Measurements from ENCODE around the gene SPATC1L. TPM values are rescaled to one million over a fixed set of nuclear protein-coding genes. Genes with fewer than 3 reads are reported as not detected.
"Not testable (repeated sequence)": the region's sequence is repeated elsewhere in the genome, so short reads cannot be mapped to it uniquely, and the experiment has no call there.

The SPATC1L gene
- polyA plus RNA-seq, 1 donor from 2014 or later: 20.6 TPM

DNA sequence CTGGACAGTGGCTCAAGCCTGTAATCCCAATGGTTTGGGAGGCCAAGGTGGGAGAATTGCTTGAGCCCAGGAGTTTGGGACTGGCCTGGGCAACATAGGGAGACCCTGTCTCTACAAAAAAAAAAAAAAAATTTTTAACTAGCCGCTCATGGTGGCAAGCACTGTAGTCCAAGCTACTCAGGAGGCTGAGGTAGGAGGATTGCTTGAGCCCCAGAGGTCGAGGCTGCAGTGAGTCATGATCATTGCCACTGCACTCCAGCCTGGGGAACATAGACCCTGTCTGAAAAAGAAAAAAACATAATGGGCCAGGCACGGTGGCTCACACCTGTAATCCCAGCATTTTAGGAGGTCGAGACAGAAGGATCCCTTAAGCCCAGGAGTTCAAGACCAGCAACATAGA, 5.3 kb downstream of the SPATC1L start:
- no peaks in the 10 kb centered on the region for H3K36me3 ChIP-seq (ENCODE audit: insufficient read depth, low read length)
- H3K27ac ChIP-seq (ENCODE audit: low read length): no peak overlapping the region
- H3K27me3 ChIP-seq (ENCODE audit: insufficient read depth, low read depth, low read length): no peaks in the 10 kb centered on the region
- no peaks in the 10 kb centered on the region for H3K9me2 ChIP-seq (ENCODE audit: insufficient read depth, low read length)
- H3K9ac ChIP-seq (ENCODE audit: low read length): no peak overlapping the region
- no peaks in the 10 kb centered on the region for H4K20me1 ChIP-seq (ENCODE audit: insufficient read depth)
- H3K79me2 ChIP-seq (replicated peaks; ENCODE audit: insufficient read depth, low read length): no peaks in the 10 kb centered on the region
- H3F3A ChIP-seq (ENCODE audit: insufficient read depth, low read length, poor library complexity, severe bottlenecking): no peaks in the 10 kb centered on the region
- H3K9me3 ChIP-seq (ENCODE audit: low read length): no peaks in the 10 kb centered on the region
- H3K4me2 ChIP-seq (ENCODE audit: low read length): no peak overlapping the region
- no peak overlapping the region for H3K4me3 ChIP-seq (ENCODE audit: low read length)
- no peak overlapping the region for H2AFZ ChIP-seq (ENCODE audit: low read depth, low read length)
- no peak for TF ChIP-seq MXI1 (conservative IDR thresholded peaks at IDR 0.05; ENCODE audit: poor library complexity, severe bottlenecking)

DNA sequence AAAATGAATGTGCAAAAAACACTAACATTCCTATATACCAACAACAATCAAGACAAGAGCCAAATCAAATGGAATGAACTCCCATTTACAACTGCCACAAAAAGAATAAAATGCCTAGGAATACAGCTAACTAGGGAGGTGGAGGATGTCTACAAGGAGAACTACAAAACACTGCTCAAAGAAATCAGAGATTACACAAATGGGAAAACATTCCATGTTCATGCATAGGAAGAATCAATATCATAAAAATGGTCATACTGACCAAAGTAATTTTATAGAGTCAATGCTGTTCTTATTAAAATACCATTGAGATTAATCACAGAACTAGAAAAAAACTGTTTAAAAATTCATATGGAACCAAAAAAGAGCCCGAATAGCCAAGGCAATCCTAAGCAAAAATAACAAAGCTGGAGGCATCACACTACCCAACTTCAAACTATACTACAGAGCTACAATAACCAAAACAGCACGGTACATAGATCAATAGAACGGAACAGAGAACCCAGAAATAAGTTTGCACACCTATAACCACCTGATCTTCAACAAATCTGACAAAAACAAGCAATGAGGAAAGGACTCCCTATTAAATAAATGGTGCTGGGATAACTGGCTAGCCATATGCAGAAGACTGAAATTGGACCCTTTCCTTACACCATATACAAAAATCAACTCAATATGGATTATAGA, 7.7 kb downstream of the SPATC1L start:
- not testable (repeated sequence) for H3K4me2 ChIP-seq (ENCODE audit: low read length); H3K27ac ChIP-seq (ENCODE audit: low read length); H4K20me1 ChIP-seq (ENCODE audit: insufficient read depth); H3K9ac ChIP-seq (ENCODE audit: low read length); H3K27me3 ChIP-seq (ENCODE audit: insufficient read depth, low read depth, low read length); H3K9me2 ChIP-seq (ENCODE audit: insufficient read depth, low read length); H3F3A ChIP-seq (ENCODE audit: insufficient read depth, low read length, poor library complexity, severe bottlenecking); H3K79me2 ChIP-seq (replicated peaks; ENCODE audit: insufficient read depth, low read length); H3K4me3 ChIP-seq (ENCODE audit: low read length); H2AFZ ChIP-seq (ENCODE audit: low read depth, low read length); H3K36me3 ChIP-seq (ENCODE audit: insufficient read depth, low read length); H3K9me3 ChIP-seq (ENCODE audit: low read length)

DNA sequence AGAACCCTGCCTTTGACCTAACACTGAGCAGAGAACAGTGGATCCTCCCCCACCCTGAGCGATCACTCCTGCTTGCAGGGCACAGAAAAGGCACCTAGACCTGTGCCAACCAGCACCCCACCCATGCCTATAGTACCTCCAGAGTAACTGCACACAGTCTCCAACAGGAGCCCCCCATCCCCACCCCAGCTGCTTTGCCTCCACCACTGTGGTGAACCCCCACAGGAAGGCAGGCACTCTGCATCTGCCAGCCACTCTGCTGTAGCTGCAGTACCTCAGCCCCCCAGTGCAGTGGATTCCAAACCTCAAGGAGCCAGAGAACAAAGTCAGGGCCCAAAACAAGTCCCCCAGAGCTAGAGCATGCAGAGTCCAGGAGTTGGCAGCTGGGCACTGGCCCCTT, 10.7 kb downstream of the SPATC1L start:
- Histone ChIP-seq H2AFZ (ENCODE audit: low read depth, low read length) (no peak overlapping the region), H3K27ac (ENCODE audit: low read length) (no peak overlapping the region), H3K9ac (ENCODE audit: low read length) (no peak overlapping the region), H3K36me3 (ENCODE audit: insufficient read depth, low read length) (no peaks in the 10 kb centered on the region), H3K4me3 (ENCODE audit: low read length) (no peak overlapping the region), H3K4me2 (ENCODE audit: low read length) (no peak overlapping the region), H3K79me2 (replicated peaks; ENCODE audit: insufficient read depth, low read length) (no peaks in the 10 kb centered on the region), H3K27me3 (ENCODE audit: insufficient read depth, low read depth, low read length) (no peaks in the 10 kb centered on the region), H3F3A (ENCODE audit: insufficient read depth, low read length, poor library complexity, severe bottlenecking) (no peaks in the 10 kb centered on the region), H3K9me3 (ENCODE audit: low read length) (no peaks in the 10 kb centered on the region), H4K20me1 (ENCODE audit: insufficient read depth) (no peaks in the 10 kb centered on the region), H3K9me2 (ENCODE audit: insufficient read depth, low read length) (no peaks in the 10 kb centered on the region)
- TF ChIP-seq, protein P1, sequence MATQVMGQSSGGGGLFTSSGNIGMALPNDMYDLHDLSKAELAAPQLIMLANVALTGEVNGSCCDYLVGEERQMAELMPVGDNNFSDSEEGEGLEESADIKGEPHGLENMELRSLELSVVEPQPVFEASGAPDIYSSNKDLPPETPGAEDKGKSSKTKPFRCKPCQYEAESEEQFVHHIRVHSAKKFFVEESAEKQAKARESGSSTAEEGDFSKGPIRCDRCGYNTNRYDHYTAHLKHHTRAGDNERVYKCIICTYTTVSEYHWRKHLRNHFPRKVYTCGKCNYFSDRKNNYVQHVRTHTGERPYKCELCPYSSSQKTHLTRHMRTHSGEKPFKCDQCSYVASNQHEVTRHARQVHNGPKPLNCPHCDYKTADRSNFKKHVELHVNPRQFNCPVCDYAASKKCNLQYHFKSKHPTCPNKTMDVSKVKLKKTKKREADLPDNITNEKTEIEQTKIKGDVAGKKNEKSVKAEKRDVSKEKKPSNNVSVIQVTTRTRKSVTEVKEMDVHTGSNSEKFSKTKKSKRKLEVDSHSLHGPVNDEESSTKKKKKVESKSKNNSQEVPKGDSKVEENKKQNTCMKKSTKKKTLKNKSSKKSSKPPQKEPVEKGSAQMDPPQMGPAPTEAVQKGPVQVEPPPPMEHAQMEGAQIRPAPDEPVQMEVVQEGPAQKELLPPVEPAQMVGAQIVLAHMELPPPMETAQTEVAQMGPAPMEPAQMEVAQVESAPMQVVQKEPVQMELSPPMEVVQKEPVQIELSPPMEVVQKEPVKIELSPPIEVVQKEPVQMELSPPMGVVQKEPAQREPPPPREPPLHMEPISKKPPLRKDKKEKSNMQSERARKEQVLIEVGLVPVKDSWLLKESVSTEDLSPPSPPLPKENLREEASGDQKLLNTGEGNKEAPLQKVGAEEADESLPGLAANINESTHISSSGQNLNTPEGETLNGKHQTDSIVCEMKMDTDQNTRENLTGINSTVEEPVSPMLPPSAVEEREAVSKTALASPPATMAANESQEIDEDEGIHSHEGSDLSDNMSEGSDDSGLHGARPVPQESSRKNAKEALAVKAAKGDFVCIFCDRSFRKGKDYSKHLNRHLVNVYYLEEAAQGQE (IDR thresholded peaks at IDR 0.05; ENCODE audit: borderline replicate concordance): no peak
- TF ChIP-seq MXI1 (conservative IDR thresholded peaks at IDR 0.05; ENCODE audit: poor library complexity, severe bottlenecking): no peak
- TF ChIP-seq RAD21 (conservative IDR thresholded peaks at IDR 0.05): no peak
- TF ChIP-seq SMC3 (conservative IDR thresholded peaks at IDR 0.05; ENCODE audit: poor library complexity): no peak
- no peak for TF ChIP-seq POLR2AphosphoS5 (IDR thresholded peaks at IDR 0.05)
- TF ChIP-seq EZH2 (IDR thresholded peaks at IDR 0.05; ENCODE audit: borderline replicate concordance, insufficient read depth, low read length, poor library complexity, severe bottlenecking): no peak
- no peak for TF ChIP-seq TAF1 (IDR thresholded peaks at IDR 0.05; ENCODE audit: low read depth)
- no peak for TF ChIP-seq EP300 (conservative IDR thresholded peaks at IDR 0.05; ENCODE audit: poor library complexity, severe bottlenecking)
- TF ChIP-seq, protein P2, sequence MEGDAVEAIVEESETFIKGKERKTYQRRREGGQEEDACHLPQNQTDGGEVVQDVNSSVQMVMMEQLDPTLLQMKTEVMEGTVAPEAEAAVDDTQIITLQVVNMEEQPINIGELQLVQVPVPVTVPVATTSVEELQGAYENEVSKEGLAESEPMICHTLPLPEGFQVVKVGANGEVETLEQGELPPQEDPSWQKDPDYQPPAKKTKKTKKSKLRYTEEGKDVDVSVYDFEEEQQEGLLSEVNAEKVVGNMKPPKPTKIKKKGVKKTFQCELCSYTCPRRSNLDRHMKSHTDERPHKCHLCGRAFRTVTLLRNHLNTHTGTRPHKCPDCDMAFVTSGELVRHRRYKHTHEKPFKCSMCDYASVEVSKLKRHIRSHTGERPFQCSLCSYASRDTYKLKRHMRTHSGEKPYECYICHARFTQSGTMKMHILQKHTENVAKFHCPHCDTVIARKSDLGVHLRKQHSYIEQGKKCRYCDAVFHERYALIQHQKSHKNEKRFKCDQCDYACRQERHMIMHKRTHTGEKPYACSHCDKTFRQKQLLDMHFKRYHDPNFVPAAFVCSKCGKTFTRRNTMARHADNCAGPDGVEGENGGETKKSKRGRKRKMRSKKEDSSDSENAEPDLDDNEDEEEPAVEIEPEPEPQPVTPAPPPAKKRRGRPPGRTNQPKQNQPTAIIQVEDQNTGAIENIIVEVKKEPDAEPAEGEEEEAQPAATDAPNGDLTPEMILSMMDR (IDR thresholded peaks at IDR 0.05; ENCODE audit: poor library complexity, severe bottlenecking): no peak
